Measurements from ENCODE around the gene ABHD1.

GRCh38 chr2:27105981-27106380 lies 17.6 kb upstream of the ABHD1 start:
- no peak for TF ChIP-seq CTCF (conservative IDR thresholded peaks at IDR 0.05 in 1 of 2, IDR thresholded peaks at IDR 0.05 in 1 of 2; ENCODE audit: low read depth in 1 of 2, low read length in 2 of 2)
- no peak for TF ChIP-seq EZH2 (IDR thresholded peaks at IDR 0.05; ENCODE audit: low read length, missing control alignments)
